ENCODE measurements around the gene GBGT1. TPM values are rescaled to one million over a fixed set of nuclear protein-coding genes. Genes with fewer than 3 reads are reported as not detected.

Gene GBGT1
- total and polyA plus RNA-seq, 2 donors (not counting 3 experiments of a cell fraction or from before 2014, with no cell fraction given), result 35.6 to 56.3 TPM

- Histone ChIP-seq H3K27ac (ENCODE audit: insufficient read depth, low read depth, low read length) (no peak overlapping the region), H3K79me2 (ENCODE audit: control insufficient read depth, insufficient read depth, low read length) (no peaks in the 10 kb centered on the region), H2AFZ (ENCODE audit: low read depth, low read length) (no peak overlapping the region), H4K20me1 (replicated peaks; ENCODE audit: control insufficient read depth, extremely low read depth, insufficient read depth, low read length) (no peaks in the 10 kb centered on the region), H3K4me2 (ENCODE audit: insufficient read depth, low read length) (no peak overlapping the region), H3K27me3 (ENCODE audit: control insufficient read depth in 2 of 2, insufficient read depth in 2 of 2, low read length in 2 of 2) (no peaks in the 10 kb centered on the region), H3K9ac (replicated peaks; ENCODE audit: extremely low read depth, insufficient read depth, low read length) (no peak overlapping the region), H3K4me3 (replicated peaks in 1 of 3; ENCODE audit: insufficient read depth in 1 of 3, low read depth in 1 of 3, low read length in 3 of 3) (no peak overlapping the region), H3K9me1 (replicated peaks; ENCODE audit: control insufficient read depth, extremely low read depth, insufficient read depth, low read length) (no peaks in the 10 kb centered on the region), H3K4me1 (ENCODE audit: control insufficient read depth, extremely low read depth, insufficient read depth, low read length) (peaks cover 6% of the 10 kb centered on the region), H3K36me3 (ENCODE audit: control insufficient read depth in 2 of 2, extremely low read depth in 1 of 2, insufficient read depth in 2 of 2, low read length in 2 of 2) (peaks cover 2 to 7% of the 10 kb centered on the region in 2 experiments), H3K9me3 (replicated peaks; ENCODE audit: control insufficient read depth, insufficient read depth, low read length) (no peaks in the 10 kb centered on the region)
- POLR2A ChIA-PET, result no interaction called here
- intact Hi-C loops (cut with micrococcal nuclease), result no loop called here
- BruUV-seq (replicated peaks), result no TSS peak
- FAIRE-seq (no peak), DNase-seq (ENCODE audit: low read depth, low spot score) (no peak)
- CTCF ChIA-PET, result interaction anchor here (1.5 kb wide), 1 partner anchor 9 kb away, joined by 7 read pairs; no protein-coding TSS in a partner anchor
- dilution Hi-C loops (cut with MboI; ENCODE audit: extremely low pct_ligation_motif_present, low sequenced_read_pairs), result no loop called here
- TF ChIP-seq EZH2 (IDR thresholded peaks at IDR 0.05; ENCODE audit: borderline replicate concordance, low read depth, low read length, severe bottlenecking) (no peak), MYC (IDR thresholded peaks at IDR 0.05; ENCODE audit: low read depth, low read length) (no peak), GATA2 (IDR thresholded peaks at IDR 0.05; ENCODE audit: insufficient read depth, insufficient read length, low read depth, low read length) (no peak), JUN (IDR thresholded peaks at IDR 0.05; ENCODE audit: borderline replicate concordance, insufficient read depth, insufficient read length, low read depth) (no peak), POLR2AphosphoS5 (IDR thresholded peaks at IDR 0.05; ENCODE audit: insufficient read depth, low read depth, low read length) (no peak)
Measured at GRCh38 chr9:133151601-133152525, 11.9 kb downstream of the GBGT1 start.

- dilution Hi-C loops (cut with MboI; ENCODE audit: extremely low pct_ligation_motif_present, low sequenced_read_pairs) (no loop called here), intact Hi-C loops (cut with micrococcal nuclease) (no loop called here)
- H3K9me3 ChIP-seq (replicated peaks; ENCODE audit: control insufficient read depth, insufficient read depth, low read length), result no peaks in the 10 kb centered on the region
- H2AFZ ChIP-seq (ENCODE audit: low read depth, low read length), result no peak overlapping the region
- no TSS peak for BruUV-seq (replicated peaks)
- CTCF ChIA-PET, result interaction anchor here (1.5 kb wide), 1 partner anchor 9 kb away, joined by 7 read pairs; no protein-coding TSS in a partner anchor
- DNase-seq (ENCODE audit: low read depth, low spot score) (no peak), FAIRE-seq (no peak)
- no peaks in the 10 kb centered on the region for H4K20me1 ChIP-seq (replicated peaks; ENCODE audit: control insufficient read depth, extremely low read depth, insufficient read depth, low read length)
- no peaks in the 10 kb centered on the region for H3K79me2 ChIP-seq (ENCODE audit: control insufficient read depth, insufficient read depth, low read length)
- H3K27me3 ChIP-seq (ENCODE audit: control insufficient read depth in 2 of 2, insufficient read depth in 2 of 2, low read length in 2 of 2), result no peaks in the 10 kb centered on the region
- no peak overlapping the region for H3K9ac ChIP-seq (replicated peaks; ENCODE audit: extremely low read depth, insufficient read depth, low read length)
- H3K36me3 ChIP-seq (ENCODE audit: control insufficient read depth in 2 of 2, extremely low read depth in 1 of 2, insufficient read depth in 2 of 2, low read length in 2 of 2), result peaks cover 2 to 7% of the 10 kb centered on the region in 2 experiments
- POLR2A ChIA-PET, result no interaction called here
- no peaks in the 10 kb centered on the region for H3K9me1 ChIP-seq (replicated peaks; ENCODE audit: control insufficient read depth, extremely low read depth, insufficient read depth, low read length)
- H3K4me1 ChIP-seq (ENCODE audit: control insufficient read depth, extremely low read depth, insufficient read depth, low read length), result peaks cover 6% of the 10 kb centered on the region
- no peak overlapping the region for H3K4me3 ChIP-seq (replicated peaks in 1 of 3; ENCODE audit: insufficient read depth in 1 of 3, low read depth in 1 of 3, low read length in 3 of 3)
- no peak overlapping the region for H3K4me2 ChIP-seq (ENCODE audit: insufficient read depth, low read length)
- TF ChIP-seq FOS (IDR thresholded peaks at IDR 0.05; ENCODE audit: borderline replicate concordance, insufficient read depth, low read length), result no peak
- TF ChIP-seq MYC (IDR thresholded peaks at IDR 0.05; ENCODE audit: low read depth, low read length), result no peak
- TF ChIP-seq POLR2AphosphoS5 (IDR thresholded peaks at IDR 0.05; ENCODE audit: insufficient read depth, low read depth, low read length), result no peak
- no peak for TF ChIP-seq MAX (IDR thresholded peaks at IDR 0.05; ENCODE audit: insufficient read depth, insufficient read length)
- TF ChIP-seq CTCF (IDR thresholded peaks at IDR 0.05; ENCODE audit: extremely low read depth in 1 of 2, insufficient read depth in 1 of 2, low read depth in 1 of 2, low read length in 2 of 2), result no peak
- TF ChIP-seq POLR2A (IDR thresholded peaks at IDR 0.05; ENCODE audit: low read depth, low read length), result no peak
- TF ChIP-seq JUN (IDR thresholded peaks at IDR 0.05; ENCODE audit: borderline replicate concordance, insufficient read depth, insufficient read length, low read depth), result no peak
- no peak overlapping the region for H3K27ac ChIP-seq (ENCODE audit: insufficient read depth, low read depth, low read length)
Measured at GRCh38 chr9:133151041-133151440, 12.7 kb downstream of the GBGT1 start.

Data from endothelial cell of umbilical vein (primary cell).